Activated naive CD8-positive, alpha-beta T cell treated with anti-CD3 and anti-CD28 coated beads, Interleukin-2, amount 50 U/mL, for 24 hours (primary cell): ENCODE measurements around the gene LDLR.
"Not testable (repeated sequence)": the region's sequence is repeated elsewhere in the genome, so short reads cannot be mapped to it uniquely, and the experiment has no call there.

ENCODE experiments used
- ATAC-seq: fragments of 150-1000 bp; cut with Tn5 transposase; one replicate; pipeline ENCODE4 v1.10.0; 2021
- DNase-seq: peaks from one replicate; pipeline ENCODE4 v3.0.0; 2021
- H3K27ac Mint-ChIP-seq: one replicate; pipeline ENCODE4 v1.8.0; 2021; ENCODE audit warnings: mild to moderate bottlenecking, mixed read lengths
- H3K27me3 Mint-ChIP-seq: one replicate; pipeline ENCODE4 v1.8.0; 2021; ENCODE audit warnings: mixed read lengths
- H3K36me3 Mint-ChIP-seq: one replicate; pipeline ENCODE4 v1.8.0; 2021; ENCODE audit warnings: low read depth, mixed read lengths
- H3K4me1 Mint-ChIP-seq: one replicate; pipeline ENCODE4 v1.8.0; 2021; ENCODE audit warnings: mixed read lengths
- H3K4me3 Mint-ChIP-seq: one replicate; pipeline ENCODE4 v1.8.0; 2021; ENCODE audit warnings: mild to moderate bottlenecking, moderate library complexity, mixed read lengths
- H3K9me3 Mint-ChIP-seq: one replicate; pipeline ENCODE4 v1.8.0; 2021; ENCODE audit warnings: mixed read lengths

LDLR gene

DNA sequence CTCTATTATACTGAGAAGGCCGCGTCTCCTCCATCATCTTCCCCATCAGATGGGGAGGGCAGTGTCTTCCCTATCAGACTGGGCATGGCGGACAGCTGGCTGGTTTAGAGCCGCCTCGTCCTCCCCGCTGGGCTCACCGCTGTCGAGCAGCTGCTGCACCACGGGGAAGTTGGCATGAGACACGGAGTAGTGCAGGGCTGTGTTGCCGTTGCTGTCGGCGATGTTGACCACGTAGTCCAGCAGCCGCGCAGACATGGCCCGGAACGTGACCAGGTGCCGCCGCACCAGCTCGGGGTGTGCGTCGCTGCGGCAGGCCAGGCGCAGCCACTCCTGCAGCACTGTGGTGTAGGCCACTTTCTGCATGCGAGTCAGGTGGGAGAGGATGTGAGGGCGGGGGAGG is 85.1 kb downstream of the LDLR start:
- ATAC-seq (no peak), DNase-seq (no peak)
- no peaks in the 10 kb centered on the region for H3K4me1 Mint-ChIP-seq
- H3K27ac Mint-ChIP-seq, result no peak overlapping the region
- H3K9me3 Mint-ChIP-seq, result no peaks in the 10 kb centered on the region
- H3K27me3 Mint-ChIP-seq, result no peaks in the 10 kb centered on the region
- no peak overlapping the region for H3K4me3 Mint-ChIP-seq
- no peaks in the 10 kb centered on the region for H3K36me3 Mint-ChIP-seq

GRCh38 chr19:11175920-11176319 is 86.7 kb downstream of the LDLR start:
- peaks cover 9% of the 10 kb centered on the region for H3K4me1 Mint-ChIP-seq
- no peaks in the 10 kb centered on the region for H3K36me3 Mint-ChIP-seq

GRCh38 chr19:11176466-11177193 is 87.4 kb downstream of the LDLR start:
- Mint-ChIP-seq H3K36me3 (no peaks in the 10 kb centered on the region), H3K4me1 (peaks cover 9% of the 10 kb centered on the region), H3K9me3 (no peaks in the 10 kb centered on the region), H3K27ac (no peak overlapping the region), H3K27me3 (no peaks in the 10 kb centered on the region), H3K4me3 (no peak overlapping the region)
- ATAC-seq (no peak), DNase-seq (no peak)

More at GRCh38 chr19:11175920-11176319, 86.7 kb downstream of the LDLR start:
- no peak for DNase-seq
- no peak overlapping the region for H3K27ac Mint-ChIP-seq
- no peaks in the 10 kb centered on the region for H3K27me3 Mint-ChIP-seq
- H3K4me3 Mint-ChIP-seq, result no peak overlapping the region
- H3K9me3 Mint-ChIP-seq, result no peaks in the 10 kb centered on the region
- ATAC-seq, result no peak

DNA sequence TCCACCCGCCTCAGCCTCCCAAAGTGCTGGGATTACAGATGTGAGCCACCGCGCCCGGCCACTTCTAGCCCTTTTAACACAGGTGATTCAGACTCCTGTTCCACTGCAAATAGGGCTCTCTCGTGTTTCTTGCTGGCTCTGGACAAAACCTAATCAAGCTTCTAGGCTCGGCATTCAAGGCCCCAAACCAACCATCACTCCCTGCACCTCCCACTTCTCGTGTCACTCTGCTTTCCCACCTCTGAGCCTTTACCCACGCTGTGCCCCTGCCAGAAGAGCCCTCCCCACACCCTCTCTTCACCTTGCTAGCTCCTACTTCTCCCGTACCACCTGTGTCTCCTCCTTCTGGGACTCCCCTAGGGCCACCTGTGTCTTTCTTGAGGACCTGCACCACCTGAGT is 88.3 kb downstream of the LDLR start:
- no peak for ATAC-seq
- peaks cover 9% of the 10 kb centered on the region for H3K4me1 Mint-ChIP-seq
- no peak overlapping the region for H3K4me3 Mint-ChIP-seq
- no peak for DNase-seq
- H3K36me3 Mint-ChIP-seq, result no peaks in the 10 kb centered on the region
- no peaks in the 10 kb centered on the region for H3K9me3 Mint-ChIP-seq
- no peak overlapping the region for H3K27ac Mint-ChIP-seq
- no peaks in the 10 kb centered on the region for H3K27me3 Mint-ChIP-seq

DNA sequence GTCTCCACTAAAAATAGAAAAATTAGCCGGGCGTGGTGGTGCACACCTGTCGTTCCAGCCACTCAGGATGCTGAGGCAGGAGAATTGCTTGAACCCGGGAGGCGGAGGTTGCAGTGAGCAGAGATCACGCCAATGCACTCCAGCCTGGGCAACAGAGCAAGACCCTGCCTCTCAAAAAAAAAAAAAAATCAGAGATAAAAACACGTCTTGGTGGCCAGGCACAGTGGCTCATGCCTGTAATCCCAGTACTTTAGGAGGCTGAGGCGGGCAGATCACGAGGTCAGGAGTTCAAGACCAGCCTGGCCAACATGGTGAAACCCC is 89.8 kb downstream of the LDLR start:
- H3K27ac Mint-ChIP-seq, H3K4me1 Mint-ChIP-seq, H3K27me3 Mint-ChIP-seq: not testable (repeated sequence)

GRCh38 chr19:11179716-11180297 is 90.5 kb downstream of the LDLR start:
- Mint-ChIP-seq H3K36me3 (no peaks in the 10 kb centered on the region), H3K27ac (no peak overlapping the region), H3K9me3 (no peaks in the 10 kb centered on the region), H3K4me3 (no peak overlapping the region), H3K4me1 (peaks cover 9% of the 10 kb centered on the region), H3K27me3 (no peaks in the 10 kb centered on the region)
- ATAC-seq (no peak), DNase-seq (peak; percentile 32)

More for the DNA sequence above, 89.8 kb downstream of the LDLR start:
- H3K36me3 Mint-ChIP-seq, H3K9me3 Mint-ChIP-seq, DNase-seq, ATAC-seq, H3K4me3 Mint-ChIP-seq: not testable (repeated sequence)

DNA sequence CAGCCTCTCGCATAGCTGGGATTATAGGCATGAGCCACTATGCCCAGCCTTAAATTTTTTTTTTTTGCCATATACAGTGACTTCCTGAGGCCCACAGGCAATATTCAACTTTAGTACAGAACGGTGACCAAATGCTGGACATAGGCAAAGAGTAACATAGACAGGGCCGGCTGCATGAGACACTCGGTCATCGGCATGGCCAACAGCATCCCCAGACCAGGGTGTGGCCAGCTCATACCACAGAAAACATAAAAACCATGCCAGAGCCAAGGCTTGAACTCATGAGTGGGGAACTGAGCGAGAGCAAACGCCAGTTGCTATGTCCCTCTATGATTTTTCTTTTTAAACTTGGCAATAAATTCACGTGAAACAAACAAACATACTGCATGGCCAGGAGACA is 91.1 kb downstream of the LDLR start:
- no peaks in the 10 kb centered on the region for H3K36me3 Mint-ChIP-seq
- H3K4me3 Mint-ChIP-seq, result no peak overlapping the region
- peaks cover 9% of the 10 kb centered on the region for H3K4me1 Mint-ChIP-seq
- no peak overlapping the region for H3K27ac Mint-ChIP-seq
- no peaks in the 10 kb centered on the region for H3K9me3 Mint-ChIP-seq
- no peaks in the 10 kb centered on the region for H3K27me3 Mint-ChIP-seq
- DNase-seq (no peak), ATAC-seq (no peak)

DNA sequence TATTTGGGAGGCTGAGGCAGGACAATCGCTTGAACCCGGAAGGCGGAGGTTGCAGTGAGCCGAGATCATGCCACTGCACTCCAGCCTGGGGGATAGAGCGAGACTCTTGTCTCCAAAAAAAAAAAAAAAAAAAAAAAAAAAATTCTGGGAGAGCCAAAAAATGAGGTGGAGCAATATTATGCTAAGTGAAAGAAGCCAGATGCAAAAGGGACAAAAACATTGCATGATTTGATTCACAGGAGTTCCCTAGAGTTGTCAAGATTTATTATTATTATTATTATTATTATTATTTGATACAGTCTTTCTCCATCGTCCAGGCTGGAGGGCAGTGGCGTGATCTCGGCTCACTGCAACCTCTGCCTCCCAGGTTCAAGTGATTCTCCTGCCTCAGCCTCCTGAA is 91.7 kb downstream of the LDLR start:
- not testable (repeated sequence) for H3K4me3 Mint-ChIP-seq, H3K27me3 Mint-ChIP-seq, H3K36me3 Mint-ChIP-seq, H3K9me3 Mint-ChIP-seq, H3K27ac Mint-ChIP-seq, H3K4me1 Mint-ChIP-seq, DNase-seq, ATAC-seq

- no peaks in the 10 kb centered on the region for H3K9me3 Mint-ChIP-seq
Measured at GRCh38 chr19:11181488-11181887, 92.2 kb downstream of the LDLR start.

More at GRCh38 chr19:11181488-11181887, 92.2 kb downstream of the LDLR start:
- H3K27ac Mint-ChIP-seq, result no peak overlapping the region
- no peaks in the 10 kb centered on the region for H3K36me3 Mint-ChIP-seq
- no peaks in the 10 kb centered on the region for H3K27me3 Mint-ChIP-seq
- H3K4me3 Mint-ChIP-seq, result no peak overlapping the region
- H3K4me1 Mint-ChIP-seq, result peaks cover 9% of the 10 kb centered on the region
- ATAC-seq (no peak), DNase-seq (no peak)
